ENCODE results near the gene EPHA6. TPM values are rescaled to one million over a fixed set of nuclear protein-coding genes. Genes with fewer than 3 reads are reported as not detected.
"Not testable (repeated sequence)": the region's sequence is repeated elsewhere in the genome, so short reads cannot be mapped to it uniquely, and the experiment has no call there.

EPHA6 gene
- total and polyA plus RNA-seq, 2 experiments from 2014 or later: not detected

DNA sequence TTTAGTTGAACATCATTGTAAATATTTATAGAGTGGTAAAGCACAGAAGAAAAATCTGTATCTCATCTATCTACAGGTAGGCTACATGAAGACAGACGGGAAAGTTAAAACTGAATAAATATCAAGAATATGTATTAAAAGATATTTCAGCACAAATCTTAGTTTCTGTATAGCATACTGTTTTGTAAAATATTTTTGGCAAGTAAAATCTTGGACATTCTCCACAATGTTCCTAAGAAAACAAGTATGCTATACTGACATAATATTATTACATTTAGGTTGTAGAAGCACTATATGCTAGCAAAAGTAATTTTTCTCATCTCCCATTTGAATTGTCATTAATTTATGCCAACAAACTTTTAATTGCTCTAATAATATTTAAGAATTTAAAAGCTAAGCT is 623.7 kb downstream of the EPHA6 start:
- no peak for TF ChIP-seq EZH2 (IDR thresholded peaks at IDR 0.05; ENCODE audit: insufficient read depth, poor library complexity, severe bottlenecking)
- Histone ChIP-seq H3K27me3 (replicated peaks; ENCODE audit: insufficient read depth) (no peaks in the 10 kb centered on the region), H3K9me2 (ENCODE audit: insufficient read depth) (no peaks in the 10 kb centered on the region), H3K79me2 (ENCODE audit: insufficient read depth) (no peaks in the 10 kb centered on the region), H2AFZ (no peak overlapping the region), H3K4me3 (no peak overlapping the region), H3K27ac (no peak overlapping the region), H3K9me3 (ENCODE audit: low read depth) (no peaks in the 10 kb centered on the region), H3K4me1 (ENCODE audit: insufficient read depth) (no peaks in the 10 kb centered on the region), H3K36me3 (ENCODE audit: low read depth) (no peaks in the 10 kb centered on the region), H3K9ac (no peak overlapping the region), H4K20me1 (ENCODE audit: insufficient read depth) (no peaks in the 10 kb centered on the region), H3K4me2 (ENCODE audit: unreplicated experiment) (no peak overlapping the region), H3F3A (ENCODE audit: insufficient read depth) (no peaks in the 10 kb centered on the region)
- in situ Hi-C loops (cut with MboI): no loop called here
- DNase-seq: no peak
- WGBS, 2 experiments (ENCODE audit: low coverage in 1 of 2, low lambda C conversion rate in 2 of 2, missing lambda C conversion rate in 2 of 2): 20 to 38% methylated on average over 1 of the region's 1 CpG

DNA sequence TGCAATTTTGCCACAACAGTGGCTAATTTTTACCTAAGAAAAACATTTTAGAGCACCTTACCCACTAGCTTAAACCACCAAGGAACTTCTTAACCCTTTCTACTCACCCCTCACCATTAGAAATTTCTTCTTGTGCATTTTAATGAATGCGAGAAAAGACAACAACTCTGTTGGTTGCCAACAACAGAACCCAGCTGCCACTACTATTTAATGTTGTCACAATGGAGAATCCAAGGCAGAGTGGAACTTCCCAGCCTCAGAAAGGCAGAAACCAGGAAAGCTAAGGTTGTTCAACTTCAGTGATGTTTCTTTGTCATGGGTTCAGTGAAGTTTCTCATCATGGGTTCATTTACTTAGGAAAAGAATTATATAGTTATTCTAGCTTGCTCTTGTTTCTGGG is 625.0 kb downstream of the EPHA6 start:
- H3K79me2 ChIP-seq (ENCODE audit: insufficient read depth): no peaks in the 10 kb centered on the region
- H3K4me3 ChIP-seq: no peak overlapping the region
- no peak overlapping the region for H2AFZ ChIP-seq
- no peak for TF ChIP-seq EZH2 (IDR thresholded peaks at IDR 0.05; ENCODE audit: insufficient read depth, poor library complexity, severe bottlenecking)
- H3F3A ChIP-seq (ENCODE audit: insufficient read depth): no peaks in the 10 kb centered on the region
- H3K4me2 ChIP-seq (ENCODE audit: unreplicated experiment): no peak overlapping the region
- H3K9me2 ChIP-seq (ENCODE audit: insufficient read depth): no peaks in the 10 kb centered on the region
- in situ Hi-C loops (cut with MboI): no loop called here
- no peak for DNase-seq
- no peak overlapping the region for H3K9ac ChIP-seq
- 12 to 21% methylated on average over 1 of the region's 1 CpG for WGBS, 2 experiments (ENCODE audit: low coverage in 1 of 2, low lambda C conversion rate in 2 of 2, missing lambda C conversion rate in 2 of 2)
- H3K4me1 ChIP-seq (ENCODE audit: insufficient read depth): no peaks in the 10 kb centered on the region
- no peak overlapping the region for H3K27ac ChIP-seq
- no peaks in the 10 kb centered on the region for H4K20me1 ChIP-seq (ENCODE audit: insufficient read depth)
- H3K36me3 ChIP-seq (ENCODE audit: low read depth): no peaks in the 10 kb centered on the region
- H3K9me3 ChIP-seq (ENCODE audit: low read depth): no peaks in the 10 kb centered on the region
- H3K27me3 ChIP-seq (replicated peaks; ENCODE audit: insufficient read depth): no peaks in the 10 kb centered on the region

DNA sequence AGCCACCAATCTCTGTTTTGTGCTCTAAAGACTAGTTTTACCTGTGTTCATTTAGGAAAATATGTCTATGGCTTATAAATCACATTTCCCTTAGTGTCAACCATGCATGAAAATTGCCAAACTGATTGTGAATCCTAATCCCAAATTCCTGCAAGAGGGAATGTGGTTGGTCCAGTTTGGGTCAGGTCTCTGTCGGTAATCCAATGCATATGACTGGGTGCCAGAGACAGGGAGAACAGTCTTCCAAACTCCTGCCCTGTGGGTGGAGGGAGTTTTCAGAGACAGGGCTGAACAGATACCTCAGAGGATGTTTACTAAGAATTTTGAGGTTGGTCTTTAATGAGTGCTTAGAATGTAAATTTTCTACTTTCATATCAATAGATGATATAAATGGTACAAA is 649.6 kb downstream of the EPHA6 start:
- Histone ChIP-seq H3K9me3 (ENCODE audit: low read depth) (no peaks in the 10 kb centered on the region), H3K27me3 (replicated peaks; ENCODE audit: insufficient read depth) (no peaks in the 10 kb centered on the region), H3F3A (ENCODE audit: insufficient read depth) (no peaks in the 10 kb centered on the region), H3K4me3 (no peak overlapping the region), H3K27ac (no peak overlapping the region), H3K36me3 (ENCODE audit: low read depth) (no peaks in the 10 kb centered on the region), H3K4me2 (ENCODE audit: unreplicated experiment) (no peak overlapping the region), H2AFZ (no peak overlapping the region), H3K79me2 (ENCODE audit: insufficient read depth) (no peaks in the 10 kb centered on the region), H3K9me2 (ENCODE audit: insufficient read depth) (no peaks in the 10 kb centered on the region), H3K4me1 (ENCODE audit: insufficient read depth) (no peaks in the 10 kb centered on the region), H4K20me1 (ENCODE audit: insufficient read depth) (no peaks in the 10 kb centered on the region), H3K9ac (no peak overlapping the region)
- DNase-seq: no peak
- in situ Hi-C loops (cut with MboI): no loop called here
- WGBS, 2 experiments (ENCODE audit: low coverage in 1 of 2, low lambda C conversion rate in 2 of 2, missing lambda C conversion rate in 2 of 2): 6 to 13% methylated on average over 1 of the region's 1 CpG
- TF ChIP-seq EZH2phosphoT487 (IDR thresholded peaks at IDR 0.05; ENCODE audit: insufficient read depth, low read depth) (no peak), EZH2 (IDR thresholded peaks at IDR 0.05; ENCODE audit: insufficient read depth, poor library complexity, severe bottlenecking) (no peak)

DNA sequence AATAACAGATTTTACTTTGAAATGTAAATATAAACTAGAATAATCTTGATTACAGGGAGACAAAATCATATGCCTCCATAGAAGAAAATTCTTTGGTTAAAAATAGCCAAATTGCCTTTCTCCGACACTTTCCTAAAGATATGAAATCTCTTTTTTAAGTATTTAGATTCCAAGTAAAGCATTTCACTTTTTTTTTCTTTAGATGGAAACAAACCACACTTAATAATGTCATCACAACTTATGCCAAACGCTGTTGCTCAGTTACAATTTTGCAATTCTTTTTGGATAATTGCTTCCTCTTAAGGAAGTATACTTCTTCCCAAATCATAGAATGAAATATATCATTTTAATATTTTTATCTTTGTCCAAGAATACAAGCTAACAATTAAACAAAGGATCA is 656.1 kb downstream of the EPHA6 start:
- Histone ChIP-seq H3K4me3 (no peak overlapping the region), H3K9ac (no peak overlapping the region), H3K4me2 (ENCODE audit: unreplicated experiment) (no peak overlapping the region), H3K9me3 (ENCODE audit: low read depth) (no peaks in the 10 kb centered on the region), H3K79me2 (ENCODE audit: insufficient read depth) (no peaks in the 10 kb centered on the region), H3F3A (ENCODE audit: insufficient read depth) (no peaks in the 10 kb centered on the region), H3K27ac (no peak overlapping the region), H4K20me1 (ENCODE audit: insufficient read depth) (no peaks in the 10 kb centered on the region), H3K27me3 (replicated peaks; ENCODE audit: insufficient read depth) (no peaks in the 10 kb centered on the region), H3K9me2 (ENCODE audit: insufficient read depth) (no peaks in the 10 kb centered on the region), H3K36me3 (ENCODE audit: low read depth) (no peaks in the 10 kb centered on the region), H3K4me1 (ENCODE audit: insufficient read depth) (no peaks in the 10 kb centered on the region), H2AFZ (no peak overlapping the region)
- no peak for TF ChIP-seq EZH2 (IDR thresholded peaks at IDR 0.05; ENCODE audit: insufficient read depth, poor library complexity, severe bottlenecking)
- no peak for TF ChIP-seq EZH2phosphoT487 (IDR thresholded peaks at IDR 0.05; ENCODE audit: insufficient read depth, low read depth)
- DNase-seq: no peak
- in situ Hi-C loops (cut with MboI): no loop called here
- 5 to 8% methylated on average over 2 of the region's 2 CpGs for WGBS, 2 experiments (ENCODE audit: low coverage in 1 of 2, low lambda C conversion rate in 2 of 2, missing lambda C conversion rate in 2 of 2)

DNA sequence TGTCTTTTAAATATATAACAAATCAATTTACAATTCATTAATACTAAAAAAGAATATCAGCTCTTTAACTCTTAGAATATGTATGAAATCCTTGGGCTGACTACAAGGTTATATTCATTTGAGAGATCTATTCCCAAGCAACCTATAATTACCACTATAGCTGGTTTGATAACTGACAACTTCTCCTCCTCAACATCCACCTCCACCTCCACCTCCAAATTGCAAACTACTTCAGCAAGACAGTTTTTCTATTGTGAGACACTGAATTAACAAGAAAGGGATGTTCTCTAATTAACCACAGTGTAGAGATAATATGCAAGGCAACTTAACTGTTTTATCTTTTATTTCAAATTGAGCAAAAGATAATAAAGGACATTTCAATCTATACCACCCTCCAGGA is 665.3 kb downstream of the EPHA6 start:
- Histone ChIP-seq H3K9me3 (ENCODE audit: low read depth) (no peaks in the 10 kb centered on the region), H3K4me3 (no peak overlapping the region), H3K36me3 (ENCODE audit: low read depth) (no peaks in the 10 kb centered on the region), H3K9ac (no peak overlapping the region), H3K27ac (no peak overlapping the region), H4K20me1 (ENCODE audit: insufficient read depth) (no peaks in the 10 kb centered on the region), H3K9me2 (ENCODE audit: insufficient read depth) (no peaks in the 10 kb centered on the region), H3K27me3 (replicated peaks; ENCODE audit: insufficient read depth) (no peaks in the 10 kb centered on the region), H3F3A (ENCODE audit: insufficient read depth) (no peaks in the 10 kb centered on the region), H3K4me1 (ENCODE audit: insufficient read depth) (no peaks in the 10 kb centered on the region), H2AFZ (no peak overlapping the region), H3K4me2 (ENCODE audit: unreplicated experiment) (no peak overlapping the region), H3K79me2 (ENCODE audit: insufficient read depth) (no peaks in the 10 kb centered on the region)
- in situ Hi-C loops (cut with MboI): no loop called here
- TF ChIP-seq EZH2 (IDR thresholded peaks at IDR 0.05; ENCODE audit: insufficient read depth, poor library complexity, severe bottlenecking): no peak
- TF ChIP-seq EZH2phosphoT487 (IDR thresholded peaks at IDR 0.05; ENCODE audit: insufficient read depth, low read depth): no peak
- no peak for DNase-seq

DNA sequence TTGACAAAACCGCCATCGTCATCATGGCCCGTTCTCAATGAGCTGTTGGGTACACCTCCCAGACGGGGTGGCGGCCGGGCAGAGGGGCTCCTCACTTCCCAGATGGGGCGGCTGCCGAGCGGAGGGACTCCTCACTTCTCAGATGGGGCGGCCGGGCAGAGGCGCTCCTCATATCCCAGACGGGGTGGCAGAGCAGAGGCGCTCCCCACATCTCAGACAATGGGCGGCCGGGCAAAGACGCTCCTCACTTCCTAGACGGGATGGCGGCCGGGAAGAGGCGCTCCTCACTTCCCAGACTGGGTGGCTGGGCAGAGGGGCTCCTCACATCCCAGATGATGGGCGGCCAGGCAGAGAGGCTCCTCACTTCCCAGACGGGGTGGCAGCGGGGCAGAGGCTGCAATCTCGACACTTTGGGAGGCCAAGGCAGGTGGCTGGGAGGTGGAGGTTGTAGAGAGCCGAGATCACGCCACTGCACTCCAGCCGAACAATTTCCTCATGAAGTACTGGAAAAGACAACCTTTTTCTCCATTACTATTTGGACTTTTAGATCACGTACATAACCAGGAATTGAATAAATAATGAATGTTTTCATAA is 666.4 kb downstream of the EPHA6 start:
- WGBS, 2 experiments (ENCODE audit: low coverage in 1 of 2, low lambda C conversion rate in 2 of 2, missing lambda C conversion rate in 2 of 2): 72% methylated on average over 23 to 27 of the region's 29 CpGs
- H3K4me3 ChIP-seq; H3K4me1 ChIP-seq (ENCODE audit: insufficient read depth); H3K36me3 ChIP-seq (ENCODE audit: low read depth); H3K79me2 ChIP-seq (ENCODE audit: insufficient read depth); H3K4me2 ChIP-seq (ENCODE audit: unreplicated experiment); H3K9ac ChIP-seq; H3K27me3 ChIP-seq (replicated peaks; ENCODE audit: insufficient read depth); DNase-seq; H4K20me1 ChIP-seq (ENCODE audit: insufficient read depth); in situ Hi-C loops (cut with MboI); H3F3A ChIP-seq (ENCODE audit: insufficient read depth); H3K9me2 ChIP-seq (ENCODE audit: insufficient read depth); H3K27ac ChIP-seq; H2AFZ ChIP-seq; H3K9me3 ChIP-seq (ENCODE audit: low read depth): not testable (repeated sequence)

Data from GM23248 (cell line).